ENCODE data around the gene DHRS4L2.
A peak's percentile ranks its signal among the peaks of the same experiment; 100 is the strongest.
"Not testable (repeated sequence)": the region's sequence is repeated elsewhere in the genome, so short reads cannot be mapped to it uniquely, and the experiment has no call there.

Gene DHRS4L2

DNA sequence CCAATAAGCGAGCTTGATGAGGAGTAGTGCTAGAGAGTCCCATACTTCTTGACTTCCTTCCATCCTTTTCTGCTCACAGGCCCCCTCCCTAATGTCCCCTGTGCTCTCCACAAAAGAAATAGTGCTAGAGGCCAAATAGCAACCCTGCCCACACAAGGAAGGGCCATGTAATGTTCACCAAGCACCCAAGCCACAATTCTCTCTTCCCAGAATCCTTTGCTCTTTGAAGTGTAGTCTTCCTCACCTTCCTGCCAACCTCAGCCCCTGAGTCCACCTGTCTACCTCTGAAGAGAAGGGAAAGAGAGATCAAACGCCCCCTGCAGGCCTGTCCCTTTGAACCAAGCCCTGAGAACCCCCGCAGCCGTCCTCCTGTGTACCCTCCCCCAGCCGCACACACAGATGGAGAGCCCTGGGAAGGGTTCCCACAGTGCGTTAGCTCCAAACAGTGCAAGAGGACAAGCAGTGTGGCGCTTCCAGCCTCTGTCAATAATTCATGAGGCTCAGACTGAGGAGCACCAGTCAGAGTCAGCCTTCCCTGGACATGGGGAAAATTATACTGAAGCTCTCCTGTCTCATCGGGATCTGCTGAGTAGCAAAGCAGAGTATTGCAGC is 37.0 kb upstream of the DHRS4L2 start:
- TF ChIP-seq, protein P1, sequence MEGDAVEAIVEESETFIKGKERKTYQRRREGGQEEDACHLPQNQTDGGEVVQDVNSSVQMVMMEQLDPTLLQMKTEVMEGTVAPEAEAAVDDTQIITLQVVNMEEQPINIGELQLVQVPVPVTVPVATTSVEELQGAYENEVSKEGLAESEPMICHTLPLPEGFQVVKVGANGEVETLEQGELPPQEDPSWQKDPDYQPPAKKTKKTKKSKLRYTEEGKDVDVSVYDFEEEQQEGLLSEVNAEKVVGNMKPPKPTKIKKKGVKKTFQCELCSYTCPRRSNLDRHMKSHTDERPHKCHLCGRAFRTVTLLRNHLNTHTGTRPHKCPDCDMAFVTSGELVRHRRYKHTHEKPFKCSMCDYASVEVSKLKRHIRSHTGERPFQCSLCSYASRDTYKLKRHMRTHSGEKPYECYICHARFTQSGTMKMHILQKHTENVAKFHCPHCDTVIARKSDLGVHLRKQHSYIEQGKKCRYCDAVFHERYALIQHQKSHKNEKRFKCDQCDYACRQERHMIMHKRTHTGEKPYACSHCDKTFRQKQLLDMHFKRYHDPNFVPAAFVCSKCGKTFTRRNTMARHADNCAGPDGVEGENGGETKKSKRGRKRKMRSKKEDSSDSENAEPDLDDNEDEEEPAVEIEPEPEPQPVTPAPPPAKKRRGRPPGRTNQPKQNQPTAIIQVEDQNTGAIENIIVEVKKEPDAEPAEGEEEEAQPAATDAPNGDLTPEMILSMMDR (IDR thresholded peaks at IDR 0.05; ENCODE audit: borderline replicate concordance, control extremely low read depth, extremely low read depth, insufficient read depth, missing control alignments): no peak
- in situ Hi-C loops (cut with MboI; ENCODE audit: low sequenced_read_pairs, unreplicated experiment): no loop called here
- no peak for DNase-seq (ENCODE audit: low spot score)

DNA sequence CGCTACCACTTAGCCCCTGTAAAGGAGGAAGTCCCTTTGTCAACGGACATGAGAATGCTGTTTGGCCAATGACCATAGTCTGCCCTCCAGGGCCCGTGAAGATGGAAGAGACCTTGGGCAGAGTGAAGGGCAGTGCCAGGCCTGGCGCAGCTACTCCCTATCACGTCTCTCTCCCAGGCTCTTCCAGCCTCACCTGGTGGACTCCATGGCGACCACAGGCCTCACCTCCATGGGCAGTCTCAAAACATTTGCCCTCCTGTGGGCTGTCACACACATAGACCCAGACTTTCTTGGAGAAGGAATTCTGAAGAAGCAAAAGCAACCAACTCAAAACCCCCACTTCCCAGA is 35.6 kb upstream of the DHRS4L2 start:
- in situ Hi-C loops (cut with MboI; ENCODE audit: low sequenced_read_pairs, unreplicated experiment); DNase-seq (ENCODE audit: low spot score): not testable (repeated sequence)

DNA sequence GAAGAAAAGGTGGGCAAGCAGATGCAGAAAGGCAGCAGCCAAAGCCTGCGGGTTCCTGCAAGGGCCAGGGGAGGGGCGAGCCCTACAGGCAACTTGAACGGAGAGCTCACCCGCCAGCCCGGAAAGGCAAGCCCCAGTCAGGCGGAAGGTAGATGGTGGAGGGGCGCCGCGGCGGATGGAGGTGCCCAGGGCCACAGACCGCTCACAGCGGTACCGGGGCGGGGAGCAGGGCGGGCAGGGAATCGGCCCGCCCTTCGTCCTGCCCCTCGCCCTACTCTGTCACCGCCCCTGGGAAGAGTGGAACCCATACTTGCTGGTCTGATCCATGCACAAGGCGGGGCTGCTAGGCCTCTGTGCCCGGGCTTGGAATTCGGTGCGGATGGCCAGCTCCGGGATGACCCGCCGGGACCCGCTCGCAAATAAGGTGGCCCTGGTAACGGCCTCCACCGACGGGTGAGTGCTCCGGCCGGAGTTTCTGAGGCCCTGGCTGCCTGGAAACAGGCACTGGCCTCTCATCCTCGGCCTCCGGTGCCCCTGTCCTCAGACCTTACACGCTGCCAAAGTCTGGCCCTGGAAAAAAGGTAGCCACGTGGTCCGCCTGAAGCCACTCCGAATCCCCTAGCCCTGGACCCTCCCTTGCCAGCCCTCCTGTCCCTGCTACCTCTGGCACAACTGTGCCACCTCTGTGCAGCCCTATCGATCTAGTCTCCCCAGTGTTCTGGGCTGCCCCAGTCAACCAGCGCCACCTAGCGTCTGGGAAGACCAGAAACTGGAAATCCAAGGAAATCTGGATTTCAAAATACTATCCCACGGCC is 35.1 kb upstream of the DHRS4L2 start, which contains the start of gene DHRS4:
DHRS4 (plus strand) TSS at position 307 of the 815 bp plus-strand sequence; CDS start at position 326, 19 bp downstream.
- DNase-seq (ENCODE audit: low spot score): peak; percentile 87
- TF ChIP-seq, protein P1 (IDR thresholded peaks at IDR 0.05; ENCODE audit: borderline replicate concordance, control extremely low read depth, extremely low read depth, insufficient read depth, missing control alignments): peak; percentile 91
- in situ Hi-C loops (cut with MboI; ENCODE audit: low sequenced_read_pairs, unreplicated experiment): no loop called here

DNA sequence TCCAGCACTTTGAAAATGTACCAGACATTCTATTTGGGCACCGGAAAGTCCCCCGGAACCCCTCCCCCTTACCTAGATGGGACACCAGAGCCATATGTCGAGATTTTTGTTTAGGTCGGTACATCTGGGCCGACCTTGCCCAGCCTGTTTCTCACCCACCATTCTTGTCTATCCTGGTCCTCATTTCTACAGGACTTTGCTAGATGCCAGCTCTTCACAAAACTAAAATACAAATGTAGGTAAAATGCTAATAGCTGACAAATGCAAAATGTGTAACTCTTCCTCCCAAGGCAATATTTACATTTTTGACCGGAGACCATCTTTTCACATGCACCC is 34.5 kb upstream of the DHRS4L2 start:
- in situ Hi-C loops (cut with MboI; ENCODE audit: low sequenced_read_pairs, unreplicated experiment); DNase-seq (ENCODE audit: low spot score): not testable (repeated sequence)

DNA sequence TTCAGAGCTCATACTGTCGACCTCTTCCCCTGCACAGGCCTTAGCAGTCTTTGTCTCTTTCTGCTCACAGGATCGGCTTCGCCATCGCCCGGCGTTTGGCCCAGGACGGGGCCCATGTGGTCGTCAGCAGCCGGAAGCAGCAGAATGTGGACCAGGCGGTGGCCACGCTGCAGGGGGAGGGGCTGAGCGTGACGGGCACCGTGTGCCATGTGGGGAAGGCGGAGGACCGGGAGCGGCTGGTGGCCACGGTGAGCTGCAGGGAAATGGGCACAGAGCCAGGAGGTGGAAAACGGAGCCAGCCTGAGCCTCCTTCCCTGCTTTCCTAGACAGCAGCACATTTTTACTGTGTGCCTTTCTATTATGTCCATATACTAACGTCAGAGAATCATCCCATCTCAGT is 33.8 kb upstream of the DHRS4L2 start:
- DNase-seq (ENCODE audit: low spot score); in situ Hi-C loops (cut with MboI; ENCODE audit: low sequenced_read_pairs, unreplicated experiment): not testable (repeated sequence)

DNA sequence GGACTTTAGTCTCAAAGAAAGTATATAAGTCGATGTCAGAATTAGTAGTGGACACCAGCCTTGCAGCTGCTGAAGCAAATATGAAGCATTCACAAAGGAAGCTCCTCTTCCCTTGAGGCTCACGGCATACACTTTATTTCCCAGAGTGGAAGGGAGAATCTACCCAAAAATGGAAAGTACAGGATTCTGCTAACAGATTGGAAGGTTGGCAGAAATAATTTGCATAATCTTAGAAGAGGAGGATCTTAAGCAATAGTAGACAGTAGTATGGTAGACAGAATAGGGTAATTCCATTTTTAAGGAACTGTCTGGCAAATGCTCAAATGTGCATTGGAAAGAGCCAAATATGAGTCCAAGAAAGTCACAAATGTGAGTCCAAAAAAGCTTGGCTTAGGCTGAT is 32.9 kb upstream of the DHRS4L2 start:
- DNase-seq (ENCODE audit: low spot score); in situ Hi-C loops (cut with MboI; ENCODE audit: low sequenced_read_pairs, unreplicated experiment): not testable (repeated sequence)

DNA sequence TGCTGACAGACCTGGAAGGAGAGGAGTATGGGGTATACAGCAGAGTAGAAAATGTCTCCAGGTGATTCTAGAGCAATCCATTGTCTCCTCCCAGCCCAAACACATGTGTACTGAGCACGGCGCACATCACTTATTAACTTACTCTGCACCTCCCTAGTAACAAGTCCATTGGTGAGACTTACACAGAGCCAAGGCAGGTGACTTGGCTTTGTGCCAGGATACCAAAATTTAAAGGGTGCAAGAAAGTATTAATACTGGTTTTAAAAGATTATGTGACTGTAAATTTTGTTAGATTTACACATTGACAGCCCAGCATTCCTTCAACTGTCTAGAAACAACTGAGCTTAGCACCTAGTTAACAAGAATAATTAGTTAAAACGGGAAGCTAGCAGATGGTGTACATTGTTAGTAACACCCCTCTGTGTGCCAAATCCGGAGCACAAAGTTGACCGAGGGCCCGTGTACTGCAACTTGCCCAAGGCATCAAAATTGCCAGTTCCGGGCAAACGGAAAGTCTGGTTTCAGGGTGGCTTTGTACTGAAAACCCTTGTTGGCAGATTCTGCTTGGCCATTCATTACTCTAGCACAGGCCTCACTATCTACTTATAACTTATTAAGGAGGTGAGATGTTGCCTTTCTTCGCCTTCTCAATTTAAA is 30.7 kb upstream of the DHRS4L2 start:
- in situ Hi-C loops (cut with MboI; ENCODE audit: low sequenced_read_pairs, unreplicated experiment); DNase-seq (ENCODE audit: low spot score): not testable (repeated sequence)

DNA sequence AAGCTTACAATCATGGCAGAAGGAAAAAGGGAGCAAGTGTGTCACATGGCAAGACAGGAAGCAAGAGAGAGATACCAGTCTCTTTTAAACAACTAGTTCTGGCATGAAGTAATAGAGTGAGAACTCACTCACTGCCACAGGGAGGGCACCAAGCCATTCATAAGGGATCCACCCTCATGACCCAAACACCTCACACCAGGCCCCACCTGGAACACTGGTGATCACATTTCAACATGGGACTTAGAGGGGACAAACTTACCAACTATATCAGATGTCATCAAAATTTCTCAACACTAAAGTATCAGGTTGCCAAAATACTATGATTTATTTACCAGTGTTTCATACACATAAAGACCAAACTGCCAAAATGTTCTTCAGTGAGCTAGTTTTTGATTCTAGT is 27.8 kb upstream of the DHRS4L2 start:
- in situ Hi-C loops (cut with MboI; ENCODE audit: low sequenced_read_pairs, unreplicated experiment); DNase-seq (ENCODE audit: low spot score): not testable (repeated sequence)

DNA sequence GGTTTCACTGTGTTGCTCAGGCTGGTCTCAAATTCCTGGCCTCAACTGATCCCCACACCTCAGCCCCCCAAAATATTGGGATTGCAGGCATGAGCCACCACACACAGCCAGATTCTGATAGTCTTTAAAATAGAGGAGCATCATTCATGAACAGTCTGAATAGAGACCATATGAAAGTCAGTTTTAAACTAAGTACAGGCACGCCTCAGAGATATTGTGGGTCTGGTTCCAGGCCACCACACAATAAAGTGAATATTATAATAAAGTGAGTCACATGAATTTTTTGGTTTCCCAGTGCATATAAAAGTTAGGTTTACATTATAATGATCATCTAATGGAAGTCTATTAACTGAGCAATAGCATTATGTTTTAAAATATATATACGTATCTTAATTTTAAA is 27.0 kb upstream of the DHRS4L2 start:
- in situ Hi-C loops (cut with MboI; ENCODE audit: low sequenced_read_pairs, unreplicated experiment): not testable (repeated sequence)

DNA sequence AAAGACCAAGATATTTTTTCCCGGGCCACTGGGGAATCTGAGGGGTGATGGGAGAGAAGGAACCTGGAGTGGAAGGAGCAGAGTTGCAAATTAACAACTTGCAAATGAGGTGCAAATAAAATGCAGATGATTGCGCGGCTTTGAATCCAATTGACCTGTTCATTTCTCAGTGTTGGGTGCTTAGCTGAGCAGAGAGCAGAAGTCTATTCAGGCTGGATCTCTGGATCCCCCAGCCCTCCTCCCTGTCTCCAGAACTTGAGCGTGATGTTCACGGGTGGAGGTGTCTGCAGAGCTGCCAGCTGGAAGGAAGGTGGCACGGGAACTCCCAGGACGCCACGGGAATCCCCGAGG is 19.6 kb upstream of the DHRS4L2 start:
- in situ Hi-C loops (cut with MboI; ENCODE audit: low sequenced_read_pairs, unreplicated experiment); DNase-seq (ENCODE audit: low spot score): not testable (repeated sequence)

More for the DNA sequence above, 27.0 kb upstream of the DHRS4L2 start:
- not testable (repeated sequence) for DNase-seq (ENCODE audit: low spot score)

DNA sequence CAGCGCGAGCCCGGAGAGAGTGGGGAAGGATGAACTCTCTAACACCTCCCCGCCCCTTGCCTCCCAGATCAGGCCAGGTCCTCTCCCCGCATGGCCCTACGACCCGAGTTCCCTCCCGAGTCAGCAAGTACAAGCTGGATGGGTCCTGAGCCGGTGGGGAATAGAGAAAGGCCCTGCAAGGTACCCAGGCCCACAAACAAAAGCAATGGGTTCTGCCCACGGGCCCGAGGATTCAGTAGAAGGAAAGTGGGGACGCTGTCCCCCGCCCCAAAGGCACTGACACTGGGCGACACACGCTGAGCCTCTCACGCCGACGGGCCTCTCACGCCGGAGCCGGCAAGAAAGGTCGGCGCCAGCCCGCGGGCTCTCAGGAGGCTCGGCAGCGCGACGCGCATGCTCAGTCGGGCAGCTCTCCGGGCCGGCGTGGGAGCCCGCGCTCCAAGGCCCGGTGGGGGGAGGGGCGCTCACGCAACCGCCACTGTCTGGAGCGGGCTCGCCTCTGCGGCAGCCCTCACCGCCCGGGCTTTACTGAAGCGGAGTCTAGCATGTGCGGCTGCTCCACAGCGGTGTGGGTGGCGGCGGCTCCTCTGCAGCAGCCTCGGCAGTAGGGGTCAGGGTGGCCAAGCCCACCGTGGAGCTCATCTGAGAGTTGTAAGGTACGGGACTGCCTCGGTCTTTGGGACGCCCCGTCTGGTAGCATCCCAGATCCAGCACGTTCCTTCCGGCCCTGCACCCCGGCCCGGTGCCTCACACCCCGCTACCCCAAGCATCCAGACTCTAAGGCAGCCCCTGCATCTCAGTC is 19.0 kb upstream of the DHRS4L2 start:
- in situ Hi-C loops (cut with MboI; ENCODE audit: low sequenced_read_pairs, unreplicated experiment); DNase-seq (ENCODE audit: low spot score): not testable (repeated sequence)

DNA sequence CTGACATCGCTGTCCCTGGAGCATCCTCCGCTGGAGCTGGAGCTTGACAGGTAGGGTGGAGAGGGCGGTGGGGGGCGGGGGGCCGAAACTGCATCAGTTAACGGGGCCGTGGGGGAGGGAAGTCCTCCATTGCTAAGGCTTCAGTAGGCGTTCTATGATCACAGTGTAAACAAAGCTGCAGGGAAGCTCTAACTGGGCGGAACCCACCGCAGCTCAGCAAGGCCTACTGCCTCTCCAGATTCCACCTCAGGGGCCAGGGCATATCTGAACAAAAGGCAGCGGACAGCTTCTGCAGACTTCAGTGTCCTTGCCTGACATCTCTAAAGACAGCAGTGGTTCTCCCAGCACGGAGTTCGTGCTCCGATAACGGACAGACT is 18.5 kb upstream of the DHRS4L2 start:
- in situ Hi-C loops (cut with MboI; ENCODE audit: low sequenced_read_pairs, unreplicated experiment): not testable (repeated sequence)

DNA sequence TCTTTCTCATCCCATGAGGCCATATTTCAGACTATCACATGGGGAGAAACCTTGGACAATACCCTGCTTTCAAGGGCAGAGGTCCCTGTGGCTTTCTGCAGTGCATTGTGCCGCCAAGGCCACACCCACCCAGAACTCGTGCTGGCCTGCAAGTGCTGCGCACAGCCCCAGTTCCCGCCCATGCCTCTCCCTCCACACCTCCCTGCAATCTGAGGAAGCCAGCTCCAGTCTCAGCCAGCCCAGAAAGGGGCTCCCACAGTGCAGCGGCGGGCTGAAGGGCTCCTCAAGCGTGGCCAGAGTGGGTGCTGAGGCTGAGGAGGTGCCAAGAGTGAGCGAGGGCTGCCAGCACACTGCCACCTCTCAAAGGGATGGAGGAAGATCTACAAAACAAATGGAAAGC is 15.6 kb upstream of the DHRS4L2 start:
- DNase-seq (ENCODE audit: low spot score); in situ Hi-C loops (cut with MboI; ENCODE audit: low sequenced_read_pairs, unreplicated experiment): not testable (repeated sequence)

More for the DNA sequence above, 18.5 kb upstream of the DHRS4L2 start:
- not testable (repeated sequence) for DNase-seq (ENCODE audit: low spot score)

DNA sequence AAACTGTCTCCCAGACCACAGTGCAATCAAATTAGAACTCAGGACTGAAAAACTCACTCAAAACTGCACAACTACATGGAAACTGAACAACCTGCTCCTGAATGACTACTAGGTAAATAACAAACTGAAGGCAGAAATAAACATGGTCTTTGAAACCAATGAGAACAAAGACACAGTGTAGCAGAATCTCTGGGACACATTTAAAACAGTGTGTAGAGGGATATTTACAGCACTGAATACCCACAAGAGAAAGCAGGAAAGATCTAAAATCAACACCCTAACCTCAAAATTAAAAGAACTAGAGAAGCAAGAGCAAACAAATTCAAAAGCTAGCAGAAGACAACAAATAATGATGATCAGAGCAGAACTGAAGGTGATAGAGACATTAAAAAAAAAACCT is 14.7 kb upstream of the DHRS4L2 start:
- in situ Hi-C loops (cut with MboI; ENCODE audit: low sequenced_read_pairs, unreplicated experiment): not testable (repeated sequence)

DNA sequence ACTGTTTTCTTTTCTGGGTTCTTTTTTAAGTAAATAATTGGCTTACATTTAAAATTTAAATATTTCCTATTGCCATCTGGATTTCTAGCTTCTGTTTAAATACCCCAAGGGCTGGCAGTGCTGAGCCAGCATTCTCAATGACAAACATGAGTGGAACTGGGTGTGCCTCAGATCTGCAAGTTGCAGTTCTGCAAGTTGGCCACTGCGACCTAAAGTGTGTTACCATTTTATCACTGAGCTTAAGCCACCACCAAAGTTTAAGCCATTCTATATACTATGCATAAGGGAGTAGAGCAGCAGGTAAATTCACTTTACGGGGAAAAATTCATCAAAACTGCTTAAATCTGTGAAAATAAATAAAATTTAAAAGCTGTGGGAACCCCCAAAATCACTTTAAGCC is 11.5 kb upstream of the DHRS4L2 start:
- DNase-seq (ENCODE audit: low spot score); in situ Hi-C loops (cut with MboI; ENCODE audit: low sequenced_read_pairs, unreplicated experiment): not testable (repeated sequence)

More for the DNA sequence above, 14.7 kb upstream of the DHRS4L2 start:
- DNase-seq (ENCODE audit: low spot score): not testable (repeated sequence)
